IMR-90 (cell line): ENCODE measurements around the gene EHF. TPM values are rescaled to one million over a fixed set of nuclear protein-coding genes. Genes with fewer than 3 reads are reported as not detected.

ENCODE experiments used
- ATAC-seq: fragments of 200-7000 bp; cut with Tn5 transposase; 2 replicates; pipeline ENCODE4 v1.9.1; 2020; ENCODE audit warnings: low read depth, mild to moderate bottlenecking, moderate library complexity
- BruUV-seq: library from RNA; stranded (reverse); fragments of 400-500 nt; replicated peaks from 2 replicates; lab custom pipeline; 2021; lab: Mats Ljungman, UMichigan
- CTCF ChIA-PET: fragments of 300-600 bp; formaldehyde crosslinking; extraction: SDS; loops from one replicate; lab custom pipeline; 2021; ENCODE audit warnings: antibody characterized with exemption; lab: Yijun Ruan, JAX
- POLR2A ChIA-PET: fragments of 300-600 bp; sonication (Branson Sonifier 250); formaldehyde crosslinking; loops from one replicate; lab custom pipeline; 2022; ENCODE audit warnings: antibody characterized with exemption; ENCODE audit not compliant: unreplicated experiment; lab: Charles Lee
- DNase-seq: peaks from one replicate; pipeline ENCODE4 v3.0.0; 2013
- H2AFZ ChIP-seq: replicated peaks from 2 replicates; pipeline ENCODE3; 2013; ENCODE audit warnings: low read length, mild to moderate bottlenecking; ENCODE audit not compliant: poor library complexity
- H2AK5ac ChIP-seq: 2 replicates; pipeline ENCODE4 v1.6.1; 2013; ENCODE audit warnings: low read depth, low read length, inconsistent platforms
- H2AK9ac ChIP-seq: replicated peaks from 2 replicates; pipeline ENCODE3; 2013; ENCODE audit warnings: mild to moderate bottlenecking, low read depth, low read length, moderate library complexity; ENCODE audit not compliant: poor library complexity
- H2BK120ac ChIP-seq: 2 replicates; pipeline ENCODE4 v1.6.1; 2013; ENCODE audit warnings: low read depth, low read length, inconsistent platforms
- H2BK15ac ChIP-seq: 3 replicates; pipeline ENCODE4 v1.6.1; 2013; ENCODE audit warnings: low read depth, low read length, inconsistent platforms
- H2BK20ac ChIP-seq: 2 replicates; pipeline ENCODE4 v1.6.1; 2013; ENCODE audit warnings: low read depth, mild to moderate bottlenecking, inconsistent platforms, low read length, moderate library complexity
- H2BK5ac ChIP-seq: 2 replicates; pipeline ENCODE4 v1.6.1; 2013; ENCODE audit warnings: mild to moderate bottlenecking, low read depth, low read length, inconsistent platforms; ENCODE audit not compliant: poor library complexity, severe bottlenecking
- H3K14ac ChIP-seq: replicated peaks from 2 replicates; pipeline ENCODE4 v1.6.1; 2013; ENCODE audit warnings: low read depth, low read length, inconsistent platforms
- H3K18ac ChIP-seq: 2 replicates; pipeline ENCODE4 v1.6.1; 2013; ENCODE audit warnings: low read depth, low read length, control low read depth
- H3K23ac ChIP-seq: 2 replicates; pipeline ENCODE4 v1.6.1; 2013; ENCODE audit warnings: low read depth, low read length, inconsistent platforms
- H3K27ac ChIP-seq: 2 replicates; pipeline ENCODE4 v1.5.1; 2013; ENCODE audit warnings: mild to moderate bottlenecking, control low read depth, low read length; ENCODE audit not compliant: insufficient read depth
- H3K27me3 ChIP-seq: 2 replicates; pipeline ENCODE4 v1.6.1; 2013; ENCODE audit warnings: low read length; ENCODE audit not compliant: control insufficient read depth, insufficient read depth
- H3K36me3 ChIP-seq: 2 replicates; pipeline ENCODE4 v1.6.1; 2013; ENCODE audit warnings: low read length, mixed read lengths; ENCODE audit not compliant: control insufficient read depth, insufficient read depth
- H3K4ac ChIP-seq: 2 replicates; pipeline ENCODE4 v1.6.1; 2013; ENCODE audit warnings: low read depth, low read length, inconsistent platforms
- H3K4me1 ChIP-seq: 2 replicates; pipeline ENCODE4 v1.6.1; 2013; ENCODE audit warnings: low read length, mixed read lengths; ENCODE audit not compliant: control insufficient read depth, insufficient read depth
- H3K4me2 ChIP-seq: 2 replicates; pipeline ENCODE4 v1.6.1; 2013; ENCODE audit warnings: low read depth, mild to moderate bottlenecking, control low read depth, low read length, moderate library complexity
- H3K4me3 ChIP-seq: 2 replicates; pipeline ENCODE4 v1.5.1; 2013; ENCODE audit warnings: low read depth, mild to moderate bottlenecking, control low read depth, low read length, moderate library complexity; ENCODE audit not compliant: insufficient read depth
- H3K56ac ChIP-seq: 2 replicates; pipeline ENCODE4 v1.6.1; 2013; ENCODE audit warnings: low read length, inconsistent platforms; ENCODE audit not compliant: insufficient read depth; ENCODE audit errors: extremely low read depth
- H3K79me1 ChIP-seq, 2 experiments: 2 replicates each; pipeline ENCODE4 v1.6.1; 2013; ENCODE audit warnings: low read length in 2 of 2, inconsistent platforms in 1 of 2, low read depth in 1 of 2
- H3K9ac ChIP-seq: 2 replicates; pipeline ENCODE4 v1.6.1; 2013; ENCODE audit warnings: low read depth, low read length, control low read depth
- H3K9me1 ChIP-seq: 2 replicates; pipeline ENCODE4 v1.6.1; 2013; ENCODE audit warnings: low read length, inconsistent platforms; ENCODE audit not compliant: insufficient read depth
- H3K9me3 ChIP-seq: 2 replicates; pipeline ENCODE4 v1.6.1; 2013; ENCODE audit warnings: low read length; ENCODE audit not compliant: control insufficient read depth, insufficient read depth
- H4K20me1 ChIP-seq: 2 replicates; pipeline ENCODE4 v1.6.1; 2013; ENCODE audit warnings: low read length, inconsistent platforms; ENCODE audit not compliant: insufficient read depth
- H4K5ac ChIP-seq: 2 replicates; pipeline ENCODE4 v1.6.1; 2013; ENCODE audit warnings: mild to moderate bottlenecking, low read depth, low read length, control low read depth
- H4K8ac ChIP-seq, 2 experiments: 2 replicates each; pipeline ENCODE4 v1.6.1; 2013; ENCODE audit warnings: low read depth in 2 of 2, low read length in 2 of 2, control low read depth in 1 of 2, inconsistent platforms in 1 of 2
- H4K91ac ChIP-seq: 2 replicates; pipeline ENCODE4 v1.6.1; 2013; ENCODE audit warnings: low read depth, low read length, inconsistent platforms; ENCODE audit not compliant: insufficient read depth
- BHLHE40 ChIP-seq: fragments of 150-350 bp; IDR thresholded peaks from 2 replicates; pipeline ENCODE4 v1.6.1; 2016; ENCODE audit warnings: mild to moderate bottlenecking, low read depth, low read length
- CEBPB ChIP-seq: IDR thresholded peaks from 2 replicates; pipeline ENCODE4 v1.6.1; 2012; ENCODE audit warnings: low read depth, low read length, improper control_type of control experiment
- CHD1 ChIP-seq: IDR thresholded peaks from 2 replicates; pipeline ENCODE4 v1.6.1; 2012; ENCODE audit warnings: low read depth, low read length, improper control_type of control experiment
- FOS ChIP-seq: fragments of 150-350 bp; IDR thresholded peaks from 2 replicates; pipeline ENCODE4 v1.6.1; 2016; ENCODE audit warnings: low read depth, low read length
- MAFK ChIP-seq: IDR thresholded peaks from 2 replicates; pipeline ENCODE4 v1.6.1; 2012; ENCODE audit warnings: low read depth, low read length, improper control_type of control experiment
- MAZ ChIP-seq: IDR thresholded peaks from 2 replicates; pipeline ENCODE4 v1.6.1; 2012; ENCODE audit warnings: low read depth, mild to moderate bottlenecking, low read length, improper control_type of control experiment, moderate library complexity, borderline replicate concordance
- MXI1 ChIP-seq: IDR thresholded peaks from 2 replicates; pipeline ENCODE4 v1.6.1; 2012; ENCODE audit warnings: low read depth, mild to moderate bottlenecking, low read length, moderate library complexity, borderline replicate concordance
- NFE2L2 ChIP-seq: fragments of 150-350 bp; IDR thresholded peaks from 2 replicates; pipeline ENCODE4 v1.6.1; 2016; ENCODE audit warnings: low read depth, mild to moderate bottlenecking, low read length
- POLR2A ChIP-seq: IDR thresholded peaks from 2 replicates; pipeline ENCODE4 v1.6.1; 2012; ENCODE audit warnings: mild to moderate bottlenecking, low read depth, low read length
- RAD21 ChIP-seq: IDR thresholded peaks from 2 replicates; pipeline ENCODE4 v1.6.1; 2012; ENCODE audit warnings: low read length, improper control_type of control experiment
- RCOR1 ChIP-seq: IDR thresholded peaks from 2 replicates; pipeline ENCODE4 v1.6.1; 2012; ENCODE audit warnings: mild to moderate bottlenecking, low read length, improper control_type of control experiment; ENCODE audit not compliant: insufficient replicate concordance
- RFX5 ChIP-seq: IDR thresholded peaks from 2 replicates; pipeline ENCODE4 v1.8.0; 2012; ENCODE audit warnings: low read depth, mild to moderate bottlenecking, low read length, moderate library complexity
- SMC3 ChIP-seq: fragments of 150-350 bp; IDR thresholded peaks from 2 replicates; pipeline ENCODE4 v1.6.1; 2016; ENCODE audit warnings: low read depth, mild to moderate bottlenecking, antibody characterized with exemption, low read length, moderate library complexity
- WGBS, 2 experiments: methylation state at CpG; one replicate each; pipeline versions ENCODE4 v1.1.5 to v1.1.7; 2013; ENCODE audit warnings: missing lambda C conversion rate in 2 of 2; ENCODE audit not compliant: insufficient read length in 1 of 2; ENCODE audit errors: extremely low coverage in 2 of 2; 5-methylcytosine and 5-hydroxymethylcytosine counted together
- dilution Hi-C: fragments of 300-500 bp; cut with HindIII; formaldehyde crosslinking; loops from one replicate; pipeline ENCODE4 v1.14.3; 2018; ENCODE audit warnings: low sequenced_read_pairs; ENCODE audit not compliant: unreplicated experiment
- in situ Hi-C: fragments of 300-500 bp; cut with MboI; formaldehyde crosslinking; loops from 3 replicates; pipeline ENCODE4 v1.14.3; 2019; ENCODE audit warnings: low sequenced_read_pairs, inconsistent platforms, mixed read lengths
- intact Hi-C: fragments of 100-400 bp; cut with micrococcal nuclease; formaldehyde crosslinking; loops from 2 replicates; pipeline ENCODE4 v1.10.0; 2022
- polyA plus RNA-seq, 3 experiments: library from polyadenylated mRNA; depleted of rRNA; stranded (reverse); fragments of >200 nt; gene quantifications; 2 replicates each; pipeline ENCODE4 v1.2.3, GENCODE V29; 2012; ENCODE audit warnings: low replicate concordance in 1 of 3
- total RNA-seq: library from RNA; depleted of rRNA; stranded (reverse); fragments of >200 nt; gene quantifications from 2 replicates; pipeline ENCODE4 v1.2.3, GENCODE V29; 2012
- TF ChIP-seq, protein P1 (sequence below): fragments of 150-350 bp; IDR thresholded peaks from 2 replicates; pipeline ENCODE4 v1.6.1; 2016; ENCODE audit warnings: low read depth, mild to moderate bottlenecking, low read length, moderate library complexity, borderline replicate concordance
- TF ChIP-seq, protein P2 (sequence below): fragments of 150-350 bp; IDR thresholded peaks from 2 replicates; pipeline ENCODE4 v1.6.1; 2017; ENCODE audit warnings: mild to moderate bottlenecking, antibody characterized with exemption, low read length, low read depth
- TF ChIP-seq, protein P3 (sequence below): conservative IDR thresholded peaks from 2 replicates; pipeline ENCODE4 v1.5.1; 2012; ENCODE audit warnings: mild to moderate bottlenecking, low read depth, low read length, improper control_type of control experiment

The EHF gene
- total and polyA plus RNA-seq, 2 of the 4 experiments (the other 2 are of a cell fraction) = under 0.01 TPM; not detected in 1

DNA sequence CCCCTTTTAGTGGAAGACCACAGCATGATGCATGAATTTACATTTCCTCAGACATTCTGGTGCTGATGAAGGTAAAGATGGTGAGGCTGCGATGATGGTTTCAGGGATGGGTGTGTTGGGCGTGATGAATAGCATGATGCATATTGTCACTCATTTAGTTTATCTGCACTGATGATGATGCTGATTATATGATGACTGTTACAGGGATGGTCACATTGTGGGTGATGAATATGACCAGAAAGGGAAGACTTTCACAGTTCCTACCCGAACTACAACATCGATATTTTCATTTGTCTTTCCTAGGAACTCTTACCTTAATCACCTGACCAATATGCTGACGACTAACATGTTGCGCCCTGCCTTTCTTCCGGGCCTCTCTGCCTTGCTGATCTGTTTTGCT, 47.4 kb upstream of the EHF start:
- no peaks in the 10 kb centered on the region for H3K9me1 ChIP-seq
- H3K56ac ChIP-seq = no peak overlapping the region
- no peak overlapping the region for H2BK5ac ChIP-seq
- H2BK20ac ChIP-seq = no peak overlapping the region
- H3K36me3 ChIP-seq = no peaks in the 10 kb centered on the region
- intact Hi-C loops = no loop called here
- no peak overlapping the region for H3K18ac ChIP-seq
- no peak overlapping the region for H2AK9ac ChIP-seq
- 70% methylated on average over 2 of the region's 7 CpGs; no CpG with 5 or more reads in 1 of the 2 experiments for WGBS, 2 experiments
- H3K9me3 ChIP-seq = no peaks in the 10 kb centered on the region
- no peak overlapping the region for H4K91ac ChIP-seq
- H3K9ac ChIP-seq = no peak overlapping the region
- H4K8ac ChIP-seq = no peak overlapping the region
- no peak overlapping the region for H3K4me2 ChIP-seq
- no peaks in the 10 kb centered on the region for H3K79me1 ChIP-seq
- H4K5ac ChIP-seq = no peak overlapping the region
- H3K27me3 ChIP-seq = peaks cover 36% of the 10 kb centered on the region
- H3K27ac ChIP-seq = no peak overlapping the region
- dilution Hi-C loops = no loop called here
- BruUV-seq = no TSS peak
- no peak overlapping the region for H2BK15ac ChIP-seq
- H3K23ac ChIP-seq = no peak overlapping the region
- ChIA-PET POLR2A (no interaction called here), CTCF (interaction anchor here (0.9 kb wide), 1 partner anchor 316 kb away, joined by 3 read pairs; no protein-coding TSS in a partner anchor)
- no peak overlapping the region for H3K4ac ChIP-seq
- no peak overlapping the region for H2AFZ ChIP-seq
- no peaks in the 10 kb centered on the region for H4K20me1 ChIP-seq
- no peak for TF ChIP-seq MXI1
- no peak for TF ChIP-seq FOS
- no peak for TF ChIP-seq CHD1
- TF ChIP-seq, protein P1, sequence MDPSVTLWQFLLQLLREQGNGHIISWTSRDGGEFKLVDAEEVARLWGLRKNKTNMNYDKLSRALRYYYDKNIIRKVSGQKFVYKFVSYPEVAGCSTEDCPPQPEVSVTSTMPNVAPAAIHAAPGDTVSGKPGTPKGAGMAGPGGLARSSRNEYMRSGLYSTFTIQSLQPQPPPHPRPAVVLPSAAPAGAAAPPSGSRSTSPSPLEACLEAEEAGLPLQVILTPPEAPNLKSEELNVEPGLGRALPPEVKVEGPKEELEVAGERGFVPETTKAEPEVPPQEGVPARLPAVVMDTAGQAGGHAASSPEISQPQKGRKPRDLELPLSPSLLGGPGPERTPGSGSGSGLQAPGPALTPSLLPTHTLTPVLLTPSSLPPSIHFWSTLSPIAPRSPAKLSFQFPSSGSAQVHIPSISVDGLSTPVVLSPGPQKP = no peak
- TF ChIP-seq MAZ = no peak
- TF ChIP-seq SMC3 = no peak
- TF ChIP-seq RAD21 = no peak
- no peak for TF ChIP-seq RCOR1
- TF ChIP-seq BHLHE40 = no peak
- TF ChIP-seq NFE2L2 = no peak
- no peak for TF ChIP-seq POLR2A
- no peak for TF ChIP-seq RFX5
- TF ChIP-seq, protein P2, sequence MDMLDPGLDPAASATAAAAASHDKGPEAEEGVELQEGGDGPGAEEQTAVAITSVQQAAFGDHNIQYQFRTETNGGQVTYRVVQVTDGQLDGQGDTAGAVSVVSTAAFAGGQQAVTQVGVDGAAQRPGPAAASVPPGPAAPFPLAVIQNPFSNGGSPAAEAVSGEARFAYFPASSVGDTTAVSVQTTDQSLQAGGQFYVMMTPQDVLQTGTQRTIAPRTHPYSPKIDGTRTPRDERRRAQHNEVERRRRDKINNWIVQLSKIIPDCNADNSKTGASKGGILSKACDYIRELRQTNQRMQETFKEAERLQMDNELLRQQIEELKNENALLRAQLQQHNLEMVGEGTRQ = no peak
- TF ChIP-seq, protein P3, sequence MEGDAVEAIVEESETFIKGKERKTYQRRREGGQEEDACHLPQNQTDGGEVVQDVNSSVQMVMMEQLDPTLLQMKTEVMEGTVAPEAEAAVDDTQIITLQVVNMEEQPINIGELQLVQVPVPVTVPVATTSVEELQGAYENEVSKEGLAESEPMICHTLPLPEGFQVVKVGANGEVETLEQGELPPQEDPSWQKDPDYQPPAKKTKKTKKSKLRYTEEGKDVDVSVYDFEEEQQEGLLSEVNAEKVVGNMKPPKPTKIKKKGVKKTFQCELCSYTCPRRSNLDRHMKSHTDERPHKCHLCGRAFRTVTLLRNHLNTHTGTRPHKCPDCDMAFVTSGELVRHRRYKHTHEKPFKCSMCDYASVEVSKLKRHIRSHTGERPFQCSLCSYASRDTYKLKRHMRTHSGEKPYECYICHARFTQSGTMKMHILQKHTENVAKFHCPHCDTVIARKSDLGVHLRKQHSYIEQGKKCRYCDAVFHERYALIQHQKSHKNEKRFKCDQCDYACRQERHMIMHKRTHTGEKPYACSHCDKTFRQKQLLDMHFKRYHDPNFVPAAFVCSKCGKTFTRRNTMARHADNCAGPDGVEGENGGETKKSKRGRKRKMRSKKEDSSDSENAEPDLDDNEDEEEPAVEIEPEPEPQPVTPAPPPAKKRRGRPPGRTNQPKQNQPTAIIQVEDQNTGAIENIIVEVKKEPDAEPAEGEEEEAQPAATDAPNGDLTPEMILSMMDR = no peak
- no peak for TF ChIP-seq MAFK
- no peak for TF ChIP-seq CEBPB
- in situ Hi-C loops = no loop called here
- H2AK5ac ChIP-seq = no peak overlapping the region
- DNase-seq = no peak
- ATAC-seq = no peak
- H2BK120ac ChIP-seq = no peak overlapping the region
- H3K4me3 ChIP-seq = no peak overlapping the region
- no peaks in the 10 kb centered on the region for H3K4me1 ChIP-seq
- no peak overlapping the region for H3K14ac ChIP-seq
